Hepatocyte (in vitro differentiated cells): Measurements from ENCODE around the gene CDK14. TPM values are rescaled to one million over a fixed set of nuclear protein-coding genes. Genes with fewer than 3 reads are reported as not detected.

Source experiments
- DNase-seq: peaks from one replicate; pipeline ENCODE4 v3.0.0-alpha.2; 2016; ENCODE audit warnings: low spot score
- H2AFZ ChIP-seq: fragments of 200-600 bp; sonication (generic); 2 replicates; pipeline ENCODE4 v1.6.0; 2016; ENCODE audit warnings: antibody characterized with exemption, mild to moderate bottlenecking
- H3K27ac ChIP-seq: fragments of 200-600 bp; sonication (generic); 2 replicates; pipeline ENCODE4 v1.5.1; 2016; ENCODE audit warnings: mild to moderate bottlenecking
- H3K27me3 ChIP-seq: fragments of 200-600 bp; sonication (generic); 2 replicates; pipeline ENCODE4 v1.6.1; 2016
- H3K36me3 ChIP-seq: fragments of 200-600 bp; sonication (generic); replicated peaks from 2 replicates; pipeline ENCODE4 v1.5.1; 2016; ENCODE audit warnings: low read depth; ENCODE audit not compliant: insufficient read depth
- H3K4me1 ChIP-seq: fragments of 200-600 bp; sonication (generic); 2 replicates; pipeline ENCODE4 v1.5.1; 2016; ENCODE audit warnings: mild to moderate bottlenecking, moderate library complexity; ENCODE audit not compliant: insufficient read depth
- H3K4me2 ChIP-seq: fragments of 200-600 bp; sonication (generic); 2 replicates; pipeline ENCODE4 v1.6.0; 2016
- H3K4me3 ChIP-seq: fragments of 200-600 bp; sonication (generic); 2 replicates; pipeline ENCODE4 v1.5.1; 2016; ENCODE audit warnings: mild to moderate bottlenecking
- H3K79me2 ChIP-seq: fragments of 200-600 bp; sonication (generic); 2 replicates; pipeline ENCODE4 v1.6.0; 2017; ENCODE audit warnings: mild to moderate bottlenecking
- H3K9me2 ChIP-seq: fragments of 200-600 bp; sonication (generic); replicated peaks from 2 replicates; pipeline ENCODE4 v1.6.0; 2017; ENCODE audit warnings: mild to moderate bottlenecking; ENCODE audit not compliant: insufficient read depth
- H3K9me3 ChIP-seq: fragments of 200-600 bp; sonication (generic); 2 replicates; pipeline ENCODE4 v1.5.1; 2016; ENCODE audit warnings: low read depth, mild to moderate bottlenecking
- H4K20me1 ChIP-seq: fragments of 200-600 bp; sonication (generic); 2 replicates; pipeline ENCODE4 v1.6.0; 2016; ENCODE audit warnings: mild to moderate bottlenecking; ENCODE audit not compliant: insufficient read depth, poor library complexity, severe bottlenecking
- EZH2 ChIP-seq: fragments of 200-600 bp; sonication (generic); IDR thresholded peaks from 2 replicates; pipeline ENCODE4 v1.6.1; 2016; ENCODE audit warnings: antibody characterized with exemption, mild to moderate bottlenecking, borderline replicate concordance
- EZH2phosphoT487 ChIP-seq: fragments of 200-600 bp; sonication (generic); IDR thresholded peaks from one replicate; pipeline ENCODE4 v1.6.1; 2018; ENCODE audit warnings: antibody characterized with exemption, mild to moderate bottlenecking, low read depth, moderate library complexity; ENCODE audit not compliant: unreplicated experiment, severe bottlenecking
- WGBS: methylation state at CpG from one replicate; pipeline ENCODE4 v1.1.6; 2016; ENCODE audit warnings: low lambda C conversion rate; ENCODE audit errors: missing lambda C conversion rate; 5-methylcytosine and 5-hydroxymethylcytosine counted together
- polyA plus RNA-seq: library from polyadenylated mRNA; unstranded; fragments of >200 nt; fragmentation: Nextera tagmentation; extraction: Ambion mirVana; gene quantifications from 2 replicates; pipeline ENCODE4 v1.2.1, GENCODE V29; 2016
- total RNA-seq: library from RNA; depleted of rRNA; stranded (reverse); fragments of >200 nt; gene quantifications from 2 replicates; pipeline ENCODE4 v1.2.3, GENCODE V29; 2014
- TF ChIP-seq, protein P1 (sequence below): fragments of 200-600 bp; sonication (generic); IDR thresholded peaks from 2 replicates; pipeline ENCODE4 v1.5.1; 2016; ENCODE audit warnings: antibody characterized with exemption, mild to moderate bottlenecking; ENCODE audit not compliant: poor library complexity

The CDK14 gene
- total and polyA plus RNA-seq, 2 experiments from 2014 or later: 8.6 to 23.5 TPM

GRCh38 chr7:91137153-91137787 is 541.1 kb downstream of the CDK14 start:
- H3K4me3 ChIP-seq: no peak overlapping the region
- no peaks in the 10 kb centered on the region for H3K79me2 ChIP-seq
- no peak for DNase-seq
- H3K27ac ChIP-seq: no peak overlapping the region
- H4K20me1 ChIP-seq: no peaks in the 10 kb centered on the region
- H3K9me3 ChIP-seq: no peaks in the 10 kb centered on the region
- no peaks in the 10 kb centered on the region for H3K27me3 ChIP-seq
- WGBS: 56% methylated on average over 3 of the region's 3 CpGs
- H3K4me2 ChIP-seq: no peak overlapping the region
- no peaks in the 10 kb centered on the region for H3K4me1 ChIP-seq
- no peaks in the 10 kb centered on the region for H3K36me3 ChIP-seq
- H3K9me2 ChIP-seq: no peaks in the 10 kb centered on the region
- TF ChIP-seq EZH2 (no peak), EZH2phosphoT487 (no peak)
- TF ChIP-seq, protein P1, sequence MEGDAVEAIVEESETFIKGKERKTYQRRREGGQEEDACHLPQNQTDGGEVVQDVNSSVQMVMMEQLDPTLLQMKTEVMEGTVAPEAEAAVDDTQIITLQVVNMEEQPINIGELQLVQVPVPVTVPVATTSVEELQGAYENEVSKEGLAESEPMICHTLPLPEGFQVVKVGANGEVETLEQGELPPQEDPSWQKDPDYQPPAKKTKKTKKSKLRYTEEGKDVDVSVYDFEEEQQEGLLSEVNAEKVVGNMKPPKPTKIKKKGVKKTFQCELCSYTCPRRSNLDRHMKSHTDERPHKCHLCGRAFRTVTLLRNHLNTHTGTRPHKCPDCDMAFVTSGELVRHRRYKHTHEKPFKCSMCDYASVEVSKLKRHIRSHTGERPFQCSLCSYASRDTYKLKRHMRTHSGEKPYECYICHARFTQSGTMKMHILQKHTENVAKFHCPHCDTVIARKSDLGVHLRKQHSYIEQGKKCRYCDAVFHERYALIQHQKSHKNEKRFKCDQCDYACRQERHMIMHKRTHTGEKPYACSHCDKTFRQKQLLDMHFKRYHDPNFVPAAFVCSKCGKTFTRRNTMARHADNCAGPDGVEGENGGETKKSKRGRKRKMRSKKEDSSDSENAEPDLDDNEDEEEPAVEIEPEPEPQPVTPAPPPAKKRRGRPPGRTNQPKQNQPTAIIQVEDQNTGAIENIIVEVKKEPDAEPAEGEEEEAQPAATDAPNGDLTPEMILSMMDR: no peak
- no peak overlapping the region for H2AFZ ChIP-seq

DNA sequence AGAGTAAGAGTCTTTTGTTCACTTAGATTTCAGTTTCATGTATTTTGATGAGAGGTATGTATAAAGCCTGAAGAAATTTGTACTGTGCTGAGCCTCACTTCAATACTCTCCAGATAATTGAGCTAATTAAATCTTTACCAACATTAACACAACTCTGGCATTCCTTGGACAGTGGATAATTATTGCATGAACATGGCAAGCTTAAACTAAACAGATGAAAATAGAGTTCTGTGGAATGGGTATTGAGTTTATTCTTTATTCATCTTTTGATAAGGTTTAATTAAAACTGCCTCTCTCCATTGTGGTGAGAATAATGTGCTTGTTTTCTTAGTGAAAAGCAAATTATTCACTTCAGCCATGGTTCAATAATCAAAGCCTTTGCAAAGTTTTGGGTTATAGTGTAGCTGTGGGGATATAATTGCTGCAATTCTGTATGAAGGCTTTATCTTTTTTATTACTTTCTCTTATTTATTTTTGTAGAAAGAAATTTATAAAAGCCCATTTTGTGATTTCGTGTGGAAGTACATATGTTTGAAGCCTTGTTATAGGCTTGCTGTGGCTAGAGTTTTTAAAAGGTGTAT is 541.8 kb downstream of the CDK14 start:
- no peak overlapping the region for H3K4me2 ChIP-seq
- no peaks in the 10 kb centered on the region for H3K27me3 ChIP-seq
- H3K27ac ChIP-seq: no peak overlapping the region
- H2AFZ ChIP-seq: no peak overlapping the region
- H4K20me1 ChIP-seq: no peaks in the 10 kb centered on the region
- no peak overlapping the region for H3K4me3 ChIP-seq
- no peaks in the 10 kb centered on the region for H3K9me3 ChIP-seq
- WGBS: 78% methylated on average over 1 of the region's 1 CpG
- H3K4me1 ChIP-seq: no peaks in the 10 kb centered on the region
- TF ChIP-seq, protein P1: no peak
- no peak for TF ChIP-seq EZH2phosphoT487
- TF ChIP-seq EZH2: no peak
- DNase-seq: no peak
- H3K9me2 ChIP-seq: no peaks in the 10 kb centered on the region
- no peaks in the 10 kb centered on the region for H3K36me3 ChIP-seq
- no peaks in the 10 kb centered on the region for H3K79me2 ChIP-seq

GRCh38 chr7:91140286-91140685 is 544.2 kb downstream of the CDK14 start:
- DNase-seq: no peak
- H4K20me1 ChIP-seq: no peaks in the 10 kb centered on the region
- no peaks in the 10 kb centered on the region for H3K4me1 ChIP-seq
- no peaks in the 10 kb centered on the region for H3K9me2 ChIP-seq
- H3K4me3 ChIP-seq: no peak overlapping the region
- H2AFZ ChIP-seq: no peak overlapping the region
- no peaks in the 10 kb centered on the region for H3K27me3 ChIP-seq
- H3K27ac ChIP-seq: no peak overlapping the region
- H3K9me3 ChIP-seq: no peaks in the 10 kb centered on the region
- no peaks in the 10 kb centered on the region for H3K79me2 ChIP-seq
- TF ChIP-seq, protein P1: no peak
- TF ChIP-seq EZH2phosphoT487: no peak
- TF ChIP-seq EZH2: no peak
- 47% methylated on average over 2 of the region's 2 CpGs for WGBS
- no peaks in the 10 kb centered on the region for H3K36me3 ChIP-seq
- H3K4me2 ChIP-seq: no peak overlapping the region
